IPS-NIHi11 (cell line): ENCODE results near the gene OLFM3.

ENCODE experiments used
- DNase-seq: peaks from one replicate; pipeline ENCODE4 v3.0.0; 2012; ENCODE audit warnings: mixed read lengths, low spot score

The OLFM3 gene

GRCh38 chr1:101849356-101849755 is 147.4 kb downstream of the OLFM3 start:
- no peak for DNase-seq

DNA sequence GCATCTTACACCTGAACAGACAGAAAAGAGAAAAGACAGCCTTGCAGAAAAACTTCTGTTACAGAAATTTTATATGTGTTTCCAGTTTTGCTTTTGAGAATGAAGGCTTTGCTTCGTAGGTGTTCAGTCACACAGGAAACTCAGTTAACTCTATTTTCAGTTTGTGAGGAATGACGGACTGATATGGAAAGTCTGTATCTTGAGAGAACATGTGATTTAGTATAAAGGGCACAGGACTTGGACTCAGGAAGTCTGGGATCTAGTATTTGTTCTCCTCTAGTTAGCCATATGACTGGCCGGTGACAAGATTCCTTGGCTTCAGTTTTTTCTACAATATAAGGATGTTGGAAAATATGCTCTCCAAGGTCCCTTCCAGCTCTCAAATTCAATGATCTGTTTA is 149.1 kb downstream of the OLFM3 start:
- DNase-seq, result no peak

DNA sequence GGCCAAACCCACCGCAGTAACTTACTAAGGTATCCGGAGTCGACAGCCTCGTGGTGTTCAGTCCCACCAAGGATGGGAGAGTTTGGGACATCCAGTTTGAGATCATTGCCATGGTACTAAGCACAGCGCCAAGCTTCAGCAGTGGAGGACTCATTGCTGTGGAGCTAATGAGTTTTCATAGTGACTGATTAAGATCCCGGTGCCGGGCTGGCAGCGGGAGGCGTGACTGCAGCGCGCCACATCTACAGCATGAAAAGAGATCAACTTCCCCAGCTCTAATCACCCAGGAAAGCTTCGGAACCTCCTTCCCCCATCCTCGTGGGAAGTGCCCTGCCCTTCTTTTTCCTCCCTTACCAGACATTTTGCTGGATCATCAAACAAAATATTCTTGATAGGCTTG is 149.9 kb downstream of the OLFM3 start:
- peak; percentile 10 for DNase-seq

DNA sequence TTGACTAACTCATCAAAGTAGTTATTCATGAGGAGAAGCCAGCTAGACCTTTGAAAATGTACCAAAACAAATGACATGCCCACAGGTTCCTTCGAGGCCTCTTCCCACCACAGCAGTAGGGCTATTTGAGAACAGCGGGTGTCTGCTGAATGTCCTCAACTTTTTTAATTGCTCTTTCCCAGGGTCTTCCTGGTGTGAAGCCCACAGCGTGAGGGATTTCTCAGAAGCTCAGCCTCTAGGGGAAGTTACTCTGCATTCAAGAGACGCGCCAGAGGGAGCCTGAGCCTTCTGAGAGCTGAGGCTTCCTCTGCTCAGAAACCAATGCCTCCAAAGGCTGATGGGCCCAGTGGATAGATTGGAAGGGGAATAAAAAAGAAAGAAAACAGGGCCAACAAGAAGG is 153.6 kb downstream of the OLFM3 start:
- peak; percentile 33 for DNase-seq

- no peak for DNase-seq
Observed at GRCh38 chr1:101841824-101842223, 154.9 kb downstream of the OLFM3 start.

- no peak for DNase-seq
Observed at GRCh38 chr1:101835988-101836387, 160.7 kb downstream of the OLFM3 start.

- no peak for DNase-seq
Observed at GRCh38 chr1:101833312-101833711, 163.4 kb downstream of the OLFM3 start.

DNA sequence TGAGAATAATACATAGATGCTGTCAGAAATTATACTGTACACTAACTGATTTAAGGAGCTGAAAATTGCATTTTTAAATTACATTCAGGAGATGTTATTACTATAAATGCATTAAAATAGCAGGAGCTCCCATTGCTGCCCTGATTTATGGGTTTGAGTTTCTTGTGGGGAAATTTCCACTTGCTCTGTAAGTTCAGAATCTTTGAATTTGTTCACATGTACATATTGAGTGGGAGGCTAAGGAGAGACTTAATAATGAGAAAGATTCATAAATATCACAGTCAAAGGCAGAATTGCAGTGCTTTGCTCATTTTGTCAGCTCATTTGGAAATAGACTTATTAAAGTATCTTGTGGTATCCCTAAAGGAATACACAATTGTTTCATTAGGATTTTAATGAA is 170.3 kb downstream of the OLFM3 start:
- no peak for DNase-seq

DNA sequence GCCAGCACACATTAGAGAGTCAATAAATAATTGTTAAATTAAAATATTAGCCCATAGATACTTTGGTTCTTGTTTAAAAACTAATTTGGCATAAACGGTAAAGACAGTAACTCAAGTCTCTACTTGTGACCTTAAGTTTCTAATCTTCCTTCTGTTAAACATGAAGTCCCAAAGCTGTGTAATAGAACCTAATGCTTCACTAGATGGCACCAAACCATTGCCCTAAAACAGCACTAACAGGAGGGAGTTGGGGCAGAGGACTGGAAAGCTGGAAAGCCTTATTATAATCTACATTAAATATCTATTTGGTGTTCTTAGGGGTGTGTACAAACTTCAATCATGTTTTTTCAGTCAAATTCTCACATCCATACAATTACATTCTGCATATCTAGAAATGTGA is 176.7 kb downstream of the OLFM3 start:
- peak; percentile 22 for DNase-seq

DNA sequence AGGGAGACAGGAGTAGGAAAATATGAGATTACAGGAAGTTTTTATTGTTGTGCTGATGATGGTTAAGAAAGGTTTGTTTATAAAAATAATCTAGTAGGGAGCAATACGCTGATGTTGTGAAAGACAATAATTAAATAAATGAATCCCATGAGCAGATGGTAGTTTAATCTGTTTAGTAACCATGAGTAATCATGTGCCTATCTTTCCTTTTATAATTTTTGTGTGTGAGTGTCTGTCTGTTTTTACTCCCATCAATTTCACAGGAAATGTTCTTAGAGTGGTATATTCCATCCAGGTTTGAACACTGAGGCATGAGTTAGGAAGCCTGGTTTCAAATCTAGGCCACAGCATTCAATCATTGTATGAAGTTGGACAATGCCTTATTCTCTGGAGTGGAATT is 180.5 kb downstream of the OLFM3 start:
- no peak for DNase-seq

- DNase-seq, result no peak
Observed at GRCh38 chr1:101798417-101798816, 198.3 kb downstream of the OLFM3 start.

DNA sequence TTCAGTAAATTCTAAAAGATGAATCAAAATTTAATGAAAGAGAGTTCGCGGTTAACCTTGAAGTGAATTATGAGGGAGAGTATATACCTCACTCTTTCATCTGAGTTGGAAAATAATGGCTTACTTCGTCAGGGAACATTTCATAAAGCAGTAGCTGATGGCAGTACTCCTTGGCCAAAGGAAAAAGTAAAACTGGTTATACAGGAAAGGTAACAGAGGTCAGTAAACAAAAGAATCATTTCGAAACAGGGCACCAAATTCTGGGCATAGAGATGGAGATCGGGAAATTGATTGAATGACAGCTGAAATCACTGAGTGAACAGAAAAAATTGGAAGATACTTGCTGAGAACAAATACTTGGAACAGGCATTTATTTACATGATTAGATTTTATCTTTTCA is 199.0 kb downstream of the OLFM3 start:
- no peak for DNase-seq

GRCh38 chr1:101781201-101781831 is 215.4 kb downstream of the OLFM3 start:
- DNase-seq, result no peak

- peak; percentile 9 for DNase-seq
Observed at GRCh38 chr1:101769520-101769919, 227.2 kb downstream of the OLFM3 start.

- no peak for DNase-seq
Observed at GRCh38 chr1:101757985-101758384, 238.7 kb downstream of the OLFM3 start.

GRCh38 chr1:101756411-101756810 is 240.3 kb downstream of the OLFM3 start:
- no peak for DNase-seq
